Duodenal mucosa (tissue), 2 donors: Measurements from ENCODE around the gene SUPT3H.

Experiments used
- H3K27ac ChIP-seq: one replicate; pipeline ENCODE4 v1.7.0; 2013; ENCODE audit warnings: low read depth, low read length
- H3K27me3 ChIP-seq, 2 donors: one replicate each; pipeline ENCODE4 v1.7.0; 2013; ENCODE audit warnings: low read length in 2 of 2, control low read depth in 1 of 2; ENCODE audit not compliant: insufficient read depth in 2 of 2, control insufficient read depth in 1 of 2
- H3K36me3 ChIP-seq, 2 donors: one replicate each; pipeline ENCODE4 v1.7.0; 2013; ENCODE audit warnings: low read length in 2 of 2, control low read depth in 1 of 2; ENCODE audit not compliant: insufficient read depth in 2 of 2, control insufficient read depth in 1 of 2
- H3K4me1 ChIP-seq, 2 donors: one replicate each; pipeline ENCODE4 v1.7.0; 2013; ENCODE audit warnings: low read length in 2 of 2, control low read depth in 1 of 2; ENCODE audit not compliant: insufficient read depth in 2 of 2, control insufficient read depth in 1 of 2
- H3K4me3 ChIP-seq, 2 donors: one replicate each; pipeline ENCODE4 v1.7.0; 2013; ENCODE audit warnings: low read length in 2 of 2, low read depth in 1 of 2
- H3K9ac ChIP-seq, 2 donors: one replicate each; pipeline ENCODE4 v1.7.0; 2013; ENCODE audit warnings: low read length in 2 of 2, low read depth in 1 of 2
- H3K9me3 ChIP-seq, 2 donors: one replicate each; pipeline ENCODE4 v1.7.0; 2013; ENCODE audit warnings: low read length in 2 of 2, control low read depth in 1 of 2; ENCODE audit not compliant: control insufficient read depth in 1 of 2

SUPT3H gene

DNA sequence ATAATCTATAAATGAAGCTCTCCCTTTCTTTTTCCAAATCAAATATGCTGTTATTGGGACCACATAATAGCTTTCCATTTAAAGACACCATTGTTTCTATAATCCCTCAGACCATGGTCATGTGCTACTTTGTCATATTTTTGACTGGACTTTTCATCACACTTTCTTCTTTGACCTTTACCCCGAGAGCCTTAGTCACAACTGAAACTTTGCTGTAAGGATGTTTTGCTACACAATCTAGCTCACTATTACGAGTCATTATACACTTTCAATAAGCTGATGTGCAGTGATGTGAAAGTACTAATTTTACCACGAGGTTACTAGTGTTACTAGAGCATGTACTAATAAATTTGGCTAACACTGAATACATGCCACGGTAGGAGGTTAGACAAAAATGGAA lies 416.8 kb downstream of the SUPT3H start:
- no peaks in the 10 kb centered on the region for H3K36me3 ChIP-seq
- no peaks in the 10 kb centered on the region for H3K4me1 ChIP-seq
- H3K4me3 ChIP-seq: no peak overlapping the region
- H3K9me3 ChIP-seq: no peaks in the 10 kb centered on the region
- H3K9ac ChIP-seq: no peak overlapping the region
- H3K27me3 ChIP-seq: no peaks in the 10 kb centered on the region
- H3K27ac ChIP-seq: no peak overlapping the region

DNA sequence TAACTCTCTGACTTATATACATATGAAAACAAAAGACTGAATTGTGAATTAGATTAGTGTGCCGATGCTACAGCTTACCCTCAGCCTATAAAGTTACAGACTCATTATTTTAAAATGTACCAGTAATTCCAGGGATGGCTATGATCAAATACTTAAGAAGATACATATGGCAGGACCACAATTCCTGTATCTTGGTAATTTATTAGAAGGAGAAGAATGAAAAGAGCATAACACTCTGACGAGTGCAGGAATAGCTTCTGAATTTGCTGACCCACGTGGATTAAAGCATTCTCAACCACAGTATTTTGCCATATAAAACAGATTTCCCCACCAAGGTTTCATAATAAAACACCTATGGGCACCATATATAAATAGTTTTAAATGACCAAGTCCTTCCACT lies 418.1 kb downstream of the SUPT3H start:
- Histone ChIP-seq H3K4me1 (no peaks in the 10 kb centered on the region), H3K27me3 (no peaks in the 10 kb centered on the region), H3K9me3 (no peaks in the 10 kb centered on the region), H3K4me3 (no peak overlapping the region), H3K9ac (no peak overlapping the region), H3K36me3 (no peaks in the 10 kb centered on the region), H3K27ac (no peak overlapping the region)

DNA sequence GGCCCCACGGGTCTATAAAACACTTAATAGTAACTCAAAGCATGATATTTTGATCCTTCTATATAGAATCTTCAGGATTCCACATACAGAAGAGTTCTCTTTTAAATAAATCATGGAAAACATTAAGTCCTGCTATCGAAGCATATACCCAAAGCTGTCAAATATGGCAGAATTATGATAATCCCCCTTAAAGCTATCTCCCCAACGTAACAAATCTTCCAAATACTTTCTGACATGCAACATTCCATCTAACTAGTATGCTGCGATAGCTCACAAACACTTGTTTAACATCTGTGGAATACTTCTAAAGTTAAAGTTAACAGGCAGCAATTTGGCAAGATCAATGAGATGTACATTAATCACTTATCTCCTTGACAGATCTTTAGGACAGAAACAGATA lies 420.6 kb downstream of the SUPT3H start:
- Histone ChIP-seq H3K9ac (no peak overlapping the region), H3K9me3 (no peaks in the 10 kb centered on the region), H3K4me1 (no peaks in the 10 kb centered on the region), H3K36me3 (no peaks in the 10 kb centered on the region), H3K27ac (no peak overlapping the region), H3K4me3 (no peak overlapping the region), H3K27me3 (no peaks in the 10 kb centered on the region)

- Histone ChIP-seq H3K27ac (no peak overlapping the region), H3K9me3 (no peaks in the 10 kb centered on the region), H3K27me3 (no peaks in the 10 kb centered on the region), H3K36me3 (no peaks in the 10 kb centered on the region), H3K4me1 (no peaks in the 10 kb centered on the region), H3K9ac (no peak overlapping the region), H3K4me3 (no peak overlapping the region)
Measured at GRCh38 chr6:44956396-44956795, 421.3 kb downstream of the SUPT3H start.

- Histone ChIP-seq H3K27me3 (no peaks in the 10 kb centered on the region), H3K36me3 (no peaks in the 10 kb centered on the region), H3K9ac (no peak overlapping the region), H3K4me1 (no peaks in the 10 kb centered on the region), H3K9me3 (peaks cover 0 to 2% of the 10 kb centered on the region in 2 donors), H3K27ac (no peak overlapping the region), H3K4me3 (no peak overlapping the region)
Measured at GRCh38 chr6:44955145-44955544, 422.6 kb downstream of the SUPT3H start.

DNA sequence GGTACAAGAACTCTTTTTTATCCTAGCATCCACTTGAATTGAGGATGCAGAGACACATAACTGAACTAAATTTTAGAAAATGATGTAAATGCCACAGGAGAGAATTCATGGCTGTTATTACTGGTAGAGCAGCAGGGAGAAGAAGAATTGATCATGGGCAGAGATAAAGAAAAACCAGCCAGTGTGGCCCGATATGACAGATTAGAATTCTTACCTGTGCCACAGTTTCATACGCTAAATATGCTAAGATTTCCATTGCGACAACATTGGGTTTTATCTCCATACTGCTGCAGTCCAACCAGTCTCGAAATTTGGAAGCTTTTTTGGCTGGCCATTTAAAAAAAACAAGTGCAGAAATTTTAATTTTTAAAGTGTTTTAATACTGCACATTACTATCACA lies 423.5 kb downstream of the SUPT3H start:
- Histone ChIP-seq H3K4me1 (no peaks in the 10 kb centered on the region), H3K36me3 (no peaks in the 10 kb centered on the region), H3K9ac (no peak overlapping the region), H3K9me3 (peaks cover 3 to 9% of the 10 kb centered on the region in 2 donors), H3K4me3 (no peak overlapping the region), H3K27me3 (no peaks in the 10 kb centered on the region), H3K27ac (no peak overlapping the region)

DNA sequence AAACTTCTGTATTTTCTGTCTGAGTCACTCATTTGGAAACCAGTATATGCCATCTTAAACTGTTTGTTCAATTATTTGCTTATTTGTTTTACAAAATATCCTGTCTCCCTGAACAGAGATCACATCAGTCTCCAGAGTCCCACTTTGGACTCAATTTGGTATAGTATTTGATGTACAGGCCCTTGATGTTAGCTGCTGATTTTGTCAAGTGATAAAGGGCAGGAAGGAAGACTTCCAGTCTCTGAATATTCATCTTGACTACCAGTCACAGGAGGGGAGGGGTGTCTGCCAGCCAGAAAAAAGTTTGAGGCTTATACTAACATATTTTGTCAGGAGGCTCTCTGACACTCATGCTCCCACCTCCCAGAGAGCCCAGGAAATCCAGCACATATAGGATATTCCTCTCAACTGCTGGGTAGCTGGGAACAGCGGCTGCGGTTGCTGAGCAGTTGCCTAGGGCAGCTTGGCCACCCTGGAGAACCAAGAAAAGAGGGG lies 426.4 kb downstream of the SUPT3H start:
- H3K9ac ChIP-seq: no peak overlapping the region
- H3K27me3 ChIP-seq: no peaks in the 10 kb centered on the region
- H3K9me3 ChIP-seq: peaks cover 3 to 9% of the 10 kb centered on the region in 2 donors
- H3K27ac ChIP-seq: no peak overlapping the region
- no peak overlapping the region for H3K4me3 ChIP-seq
- no peaks in the 10 kb centered on the region for H3K4me1 ChIP-seq
- no peaks in the 10 kb centered on the region for H3K36me3 ChIP-seq

- Histone ChIP-seq H3K4me1 (no peaks in the 10 kb centered on the region), H3K9ac (no peak overlapping the region), H3K27ac (no peak overlapping the region), H3K36me3 (no peaks in the 10 kb centered on the region), H3K4me3 (no peak overlapping the region), H3K9me3 (peaks cover 3 to 20% of the 10 kb centered on the region in 2 donors), H3K27me3 (no peaks in the 10 kb centered on the region)
Measured at GRCh38 chr6:44949596-44950201, 428.0 kb downstream of the SUPT3H start.

GRCh38 chr6:44943541-44943940 lies 434.2 kb downstream of the SUPT3H start:
- no peak overlapping the region for H3K9ac ChIP-seq
- H3K27ac ChIP-seq: no peak overlapping the region
- H3K27me3 ChIP-seq: no peaks in the 10 kb centered on the region
- H3K36me3 ChIP-seq: no peaks in the 10 kb centered on the region
- no peaks in the 10 kb centered on the region for H3K4me1 ChIP-seq
- H3K9me3 ChIP-seq: peaks cover 0 to 11% of the 10 kb centered on the region in 2 donors
- no peak overlapping the region for H3K4me3 ChIP-seq

DNA sequence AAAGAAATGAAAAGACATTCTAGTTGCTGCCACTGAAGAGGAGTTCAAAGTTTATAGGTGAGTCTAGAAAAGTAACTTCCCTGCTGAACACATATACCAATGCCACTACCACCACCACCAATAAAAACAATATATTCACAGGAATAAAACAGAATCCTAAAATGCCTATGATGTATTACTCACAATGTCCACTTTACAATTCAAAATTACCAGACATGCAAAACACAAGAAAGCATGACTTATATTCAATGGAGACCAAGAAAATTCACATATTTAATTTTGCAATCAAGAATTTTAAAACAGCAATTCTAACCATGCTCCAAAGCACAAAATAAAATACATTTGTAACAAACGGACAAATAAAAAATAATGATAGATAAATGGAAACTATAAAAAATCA lies 434.9 kb downstream of the SUPT3H start:
- Histone ChIP-seq H3K9ac (no peak overlapping the region), H3K9me3 (peaks cover 0 to 11% of the 10 kb centered on the region in 2 donors), H3K4me1 (no peaks in the 10 kb centered on the region), H3K4me3 (no peak overlapping the region), H3K27me3 (no peaks in the 10 kb centered on the region), H3K27ac (no peak overlapping the region), H3K36me3 (no peaks in the 10 kb centered on the region)

DNA sequence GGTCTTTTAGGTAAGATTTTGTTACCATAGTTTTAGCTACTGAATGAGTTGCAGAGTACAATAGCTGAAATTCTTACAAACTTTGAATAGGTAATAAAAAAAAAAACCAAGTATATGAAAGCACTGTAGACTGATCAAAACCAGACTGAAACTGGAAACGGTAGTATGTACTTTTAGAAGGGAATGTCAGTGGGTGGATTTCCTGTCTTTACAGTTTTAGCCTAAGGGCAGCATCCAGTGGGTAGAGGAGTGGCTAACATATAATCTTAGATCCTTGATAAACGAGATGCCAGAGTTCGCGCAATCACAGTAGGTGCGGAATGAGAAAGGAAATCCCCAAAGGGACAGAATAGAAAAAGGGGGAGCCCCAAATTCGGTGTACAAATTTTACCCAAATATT lies 435.5 kb downstream of the SUPT3H start:
- H3K27me3 ChIP-seq: no peaks in the 10 kb centered on the region
- no peak overlapping the region for H3K4me3 ChIP-seq
- no peak overlapping the region for H3K9ac ChIP-seq
- H3K36me3 ChIP-seq: no peaks in the 10 kb centered on the region
- no peak overlapping the region for H3K27ac ChIP-seq
- H3K9me3 ChIP-seq: peaks cover 0 to 11% of the 10 kb centered on the region in 2 donors
- H3K4me1 ChIP-seq: no peaks in the 10 kb centered on the region
